Activated B cell treated with CpG ODN at 0.5 μM for 24 hours (primary cell): Measurements from ENCODE around the gene PTPRC. TPM values are rescaled to one million over a fixed set of nuclear protein-coding genes. Genes with fewer than 3 reads are reported as not detected.
"Not testable (repeated sequence)": the region's sequence is repeated elsewhere in the genome, so short reads cannot be mapped to it uniquely, and the experiment has no call there.

Source experiments
- ATAC-seq: fragments of 200-7000 bp; cut with Tn5 transposase; one replicate; pipeline ENCODE4 v1.10.0; 2021; ENCODE audit warnings: low read depth, mild to moderate bottlenecking, moderate library complexity
- CTCF ChIA-PET: fragments of 350-600 bp; sonication (Branson Sonifier 250); formaldehyde crosslinking; loops from one replicate; lab custom pipeline; 2021; ENCODE audit warnings: antibody characterized with exemption; lab: Charles Lee
- POLR2A ChIA-PET: fragments of 350-600 bp; sonication (Branson Sonifier 250); formaldehyde crosslinking; loops from one replicate; lab custom pipeline; 2021; ENCODE audit warnings: antibody characterized with exemption; lab: Charles Lee
- DNase-seq: peaks from one replicate; pipeline ENCODE4 v3.0.0; 2022
- H3K27ac Mint-ChIP-seq: one replicate; pipeline ENCODE4 v1.8.0; 2020; ENCODE audit warnings: mixed read lengths
- H3K27me3 Mint-ChIP-seq: one replicate; pipeline ENCODE4 v1.8.0; 2021; ENCODE audit warnings: mixed read lengths
- H3K36me3 Mint-ChIP-seq: one replicate; pipeline ENCODE4 v1.8.0; 2021; ENCODE audit warnings: low read depth, mixed read lengths
- H3K4me1 Mint-ChIP-seq: one replicate; pipeline ENCODE4 v1.8.0; 2021; ENCODE audit warnings: mixed read lengths
- H3K4me3 Mint-ChIP-seq: one replicate; pipeline ENCODE4 v1.8.0; 2020; ENCODE audit warnings: mild to moderate bottlenecking, mixed read lengths
- H3K9me3 Mint-ChIP-seq: one replicate; pipeline ENCODE4 v1.8.0; 2020; ENCODE audit warnings: mixed read lengths
- intact Hi-C: fragments of 100-400 bp; cut with micrococcal nuclease; formaldehyde crosslinking; loops from one replicate; pipeline ENCODE4 v1.15.1; 2024
- total RNA-seq: library from RNA; stranded (reverse); gene quantifications from 2 replicates; pipeline ENCODE4 v1.2.3, GENCODE V29; 2022
- TF ChIP-seq, protein P1 (sequence below): fragments of 200-600 bp; IDR thresholded peaks from one replicate; pipeline ENCODE4 v1.8.0; 2022; ENCODE audit warnings: antibody characterized with exemption, mild to moderate bottlenecking

Gene PTPRC
- total RNA-seq, 1 donor from 2014 or later = 506 TPM

- peak overlapping the region; percentile 90 for H3K4me3 Mint-ChIP-seq
- TF ChIP-seq, protein P1, sequence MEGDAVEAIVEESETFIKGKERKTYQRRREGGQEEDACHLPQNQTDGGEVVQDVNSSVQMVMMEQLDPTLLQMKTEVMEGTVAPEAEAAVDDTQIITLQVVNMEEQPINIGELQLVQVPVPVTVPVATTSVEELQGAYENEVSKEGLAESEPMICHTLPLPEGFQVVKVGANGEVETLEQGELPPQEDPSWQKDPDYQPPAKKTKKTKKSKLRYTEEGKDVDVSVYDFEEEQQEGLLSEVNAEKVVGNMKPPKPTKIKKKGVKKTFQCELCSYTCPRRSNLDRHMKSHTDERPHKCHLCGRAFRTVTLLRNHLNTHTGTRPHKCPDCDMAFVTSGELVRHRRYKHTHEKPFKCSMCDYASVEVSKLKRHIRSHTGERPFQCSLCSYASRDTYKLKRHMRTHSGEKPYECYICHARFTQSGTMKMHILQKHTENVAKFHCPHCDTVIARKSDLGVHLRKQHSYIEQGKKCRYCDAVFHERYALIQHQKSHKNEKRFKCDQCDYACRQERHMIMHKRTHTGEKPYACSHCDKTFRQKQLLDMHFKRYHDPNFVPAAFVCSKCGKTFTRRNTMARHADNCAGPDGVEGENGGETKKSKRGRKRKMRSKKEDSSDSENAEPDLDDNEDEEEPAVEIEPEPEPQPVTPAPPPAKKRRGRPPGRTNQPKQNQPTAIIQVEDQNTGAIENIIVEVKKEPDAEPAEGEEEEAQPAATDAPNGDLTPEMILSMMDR = no peak
- peaks cover 86% of the 10 kb centered on the region for H3K4me1 Mint-ChIP-seq
- CTCF ChIA-PET = interaction anchor here (0.6 to 2.6 kb wide), 8 partner anchors 11 to 131 kb away, joined by 3 to 30 read pairs (median 4); no protein-coding TSS in a partner anchor
- intact Hi-C loops = loop anchor here (1.0 to 5.0 kb wide), 12 partner anchors 8 to 696 kb away; partner anchors contain the start of genes C1orf53 and NEK7
- no peak for DNase-seq
- peak; percentile 47 for ATAC-seq
- H3K27me3 Mint-ChIP-seq = no peaks in the 10 kb centered on the region
- H3K9me3 Mint-ChIP-seq = peaks cover 2% of the 10 kb centered on the region
- H3K27ac Mint-ChIP-seq = peak overlapping the region; percentile 99
- POLR2A ChIA-PET = interaction anchor here (0.6 to 4.7 kb wide), 40 partner anchors 8 to 104 kb away, joined by 3 to 121 read pairs (median 8); partner anchors contain the start of genes ATP6V1G3 and PTPRC
- H3K36me3 Mint-ChIP-seq = peaks cover 33% of the 10 kb centered on the region
These were observed 41.0 kb upstream of the PTPRC start for GRCh38 chr1:198597690-198598430.

- TF ChIP-seq, protein P1 = no peak
- H3K27ac Mint-ChIP-seq = peak overlapping the region; percentile 99
- peaks cover 90% of the 10 kb centered on the region for H3K4me1 Mint-ChIP-seq
- H3K27me3 Mint-ChIP-seq = no peaks in the 10 kb centered on the region
- peak overlapping the region; percentile 90 for H3K4me3 Mint-ChIP-seq
- H3K36me3 Mint-ChIP-seq = peaks cover 33% of the 10 kb centered on the region
- peak; percentile 40 for DNase-seq
- ChIA-PET POLR2A (interaction anchor here (0.8 to 4.7 kb wide), 38 partner anchors 9 to 103 kb away, joined by 3 to 121 read pairs (median 8); partner anchors contain the start of genes ATP6V1G3 and PTPRC), CTCF (interaction anchor here (0.8 to 2.6 kb wide), 8 partner anchors 10 to 132 kb away, joined by 3 to 30 read pairs (median 4); partner anchors contain the start of gene PTPRC)
- intact Hi-C loops = loop anchor here (1.0 to 5.0 kb wide), 15 partner anchors 9 to 697 kb away; partner anchors contain the start of genes C1orf53 and NEK7
- peak; percentile 76 for ATAC-seq
- peaks cover 4% of the 10 kb centered on the region for H3K9me3 Mint-ChIP-seq
These were observed 40.0 kb upstream of the PTPRC start for GRCh38 chr1:198598796-198599321.

DNA sequence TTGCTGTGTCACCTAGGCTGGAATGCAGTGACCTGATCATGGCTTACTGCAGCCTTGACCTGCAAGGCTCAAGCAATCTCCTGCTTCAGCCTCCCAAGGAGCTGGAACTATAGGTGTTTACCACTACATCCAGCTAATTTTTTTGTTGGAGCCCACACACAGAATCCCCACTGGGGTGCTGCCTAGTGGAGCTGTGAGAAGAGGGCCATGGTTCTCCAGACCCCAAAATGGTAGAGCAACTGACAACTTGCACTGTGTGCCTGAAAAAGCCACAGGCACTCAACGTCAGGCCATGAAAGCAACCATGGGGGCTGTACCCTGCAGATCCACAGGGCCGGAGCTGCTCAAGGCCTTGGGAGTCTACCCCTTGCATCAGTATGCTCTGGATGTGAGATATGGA is 39.1 kb upstream of the PTPRC start:
- Mint-ChIP-seq H3K27me3 (no peaks in the 10 kb centered on the region), H3K36me3 (peaks cover 29% of the 10 kb centered on the region)

DNA sequence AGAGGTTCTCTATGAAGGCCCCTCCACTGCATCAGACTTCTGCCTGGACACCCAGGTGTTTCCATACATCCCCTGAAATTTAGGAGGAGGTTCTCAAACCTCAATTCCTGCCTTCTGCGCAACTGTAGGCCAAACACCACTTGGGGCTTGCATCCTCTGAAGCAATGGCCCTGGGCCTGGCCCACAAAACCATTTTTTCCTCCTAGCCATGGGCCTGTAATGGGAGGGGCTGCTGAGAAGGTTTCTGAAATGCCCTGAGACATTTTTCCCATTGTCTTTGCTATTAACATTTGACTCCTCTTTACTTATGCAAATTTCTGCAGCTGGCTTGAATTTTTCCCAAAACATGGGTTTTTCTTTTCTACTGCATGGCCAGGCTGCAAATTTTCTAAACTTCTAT is 37.9 kb upstream of the PTPRC start:
- ChIA-PET CTCF (no interaction called here), POLR2A (interaction anchor here (0.7 to 4.7 kb wide), 3 partner anchors 20 to 95 kb away, joined by 3 to 121 read pairs (median 20); no protein-coding TSS in a partner anchor)
- peaks cover 4% of the 10 kb centered on the region for H3K9me3 Mint-ChIP-seq
- H3K4me3 Mint-ChIP-seq = peak overlapping the region; percentile 28
- intact Hi-C loops = no loop called here
- H3K27me3 Mint-ChIP-seq = no peaks in the 10 kb centered on the region
- H3K36me3 Mint-ChIP-seq = peaks cover 20% of the 10 kb centered on the region
- no peak for ATAC-seq
- H3K27ac Mint-ChIP-seq = peak overlapping the region; percentile 99
- H3K4me1 Mint-ChIP-seq = peaks cover 90% of the 10 kb centered on the region
- TF ChIP-seq, protein P1 = no peak
- DNase-seq = no peak

More for the DNA sequence above, 39.1 kb upstream of the PTPRC start:
- DNase-seq (no peak), ATAC-seq (no peak)
- ChIA-PET CTCF (interaction anchor here (2.6 kb wide), 2 partner anchors 22 to 82 kb away, joined by 10 to 30 read pairs; no protein-coding TSS in a partner anchor), POLR2A (interaction anchor here (0.8 to 4.7 kb wide), 11 partner anchors 8 to 83 kb away, joined by 3 to 121 read pairs (median 12); no protein-coding TSS in a partner anchor)
- TF ChIP-seq, protein P1 = no peak
- Mint-ChIP-seq H3K27ac (peak overlapping the region; percentile 99), H3K4me3 (no peak overlapping the region), H3K4me1 (peaks cover 93% of the 10 kb centered on the region), H3K9me3 (peaks cover 4% of the 10 kb centered on the region)
- intact Hi-C loops = loop anchor here (1.0 to 5.0 kb wide), 10 partner anchors 13 to 697 kb away; partner anchors contain the start of genes C1orf53 and NEK7

DNA sequence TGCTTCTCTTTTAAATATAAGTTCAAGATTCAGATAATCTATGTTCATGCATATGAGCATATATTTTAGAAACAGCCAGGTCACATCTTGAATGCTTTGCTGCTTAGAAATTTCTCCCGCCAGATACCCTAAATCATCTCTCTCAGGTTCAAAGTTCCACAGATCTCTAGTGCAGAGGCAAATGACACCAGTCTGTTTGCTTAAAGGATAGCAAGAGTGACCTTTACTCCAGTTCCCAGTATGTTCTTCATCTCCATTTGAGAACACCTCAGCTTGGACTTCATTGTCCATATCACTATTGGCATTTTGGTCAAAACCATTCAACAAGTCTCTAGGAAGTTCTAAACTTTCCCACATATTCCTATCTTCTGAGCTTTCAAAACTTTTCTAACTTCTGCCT is 37.5 kb upstream of the PTPRC start:
- POLR2A ChIA-PET = interaction anchor here (0.7 to 4.7 kb wide), 2 partner anchors 20 to 95 kb away, joined by 3 to 121 read pairs; no protein-coding TSS in a partner anchor
- Mint-ChIP-seq H3K27ac (peak overlapping the region; percentile 99), H3K4me3 (peak overlapping the region; percentile 65)

More for the DNA sequence above, 37.5 kb upstream of the PTPRC start:
- CTCF ChIA-PET, H3K9me3 Mint-ChIP-seq, intact Hi-C loops, ATAC-seq, DNase-seq, H3K27me3 Mint-ChIP-seq: not testable (repeated sequence)
- Mint-ChIP-seq H3K36me3 (peaks cover 16% of the 10 kb centered on the region), H3K4me1 (peaks cover 90% of the 10 kb centered on the region)
